Retina (tissue), 1 donor: Measurements from ENCODE around the gene DNPH1.

Experiments
- DNase-seq: peaks from one replicate; pipeline ENCODE4 v3.0.0-alpha.2; 2016

Gene DNPH1

DNA sequence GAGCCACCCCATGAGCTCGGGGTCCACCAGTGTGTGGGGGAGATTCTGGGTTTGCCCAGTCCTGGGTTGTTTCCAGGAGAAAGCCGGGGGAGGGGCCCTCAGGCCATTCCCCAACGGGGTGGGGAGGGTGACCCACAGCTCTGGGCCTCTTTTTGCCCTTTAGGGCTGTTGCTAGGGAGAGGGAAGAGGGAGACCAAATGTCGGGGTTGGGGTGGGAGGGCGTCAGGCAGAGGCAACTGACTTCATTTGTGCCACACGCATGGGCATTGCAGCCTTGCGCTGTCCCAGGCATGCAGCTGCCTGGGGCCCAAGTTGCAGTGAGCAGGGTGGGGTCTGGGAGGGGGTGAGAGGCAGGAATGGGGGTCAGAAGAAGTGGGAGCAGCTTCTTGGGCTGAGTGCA is 49.2 kb downstream of the DNPH1 start:
- DNase-seq = no peak

DNA sequence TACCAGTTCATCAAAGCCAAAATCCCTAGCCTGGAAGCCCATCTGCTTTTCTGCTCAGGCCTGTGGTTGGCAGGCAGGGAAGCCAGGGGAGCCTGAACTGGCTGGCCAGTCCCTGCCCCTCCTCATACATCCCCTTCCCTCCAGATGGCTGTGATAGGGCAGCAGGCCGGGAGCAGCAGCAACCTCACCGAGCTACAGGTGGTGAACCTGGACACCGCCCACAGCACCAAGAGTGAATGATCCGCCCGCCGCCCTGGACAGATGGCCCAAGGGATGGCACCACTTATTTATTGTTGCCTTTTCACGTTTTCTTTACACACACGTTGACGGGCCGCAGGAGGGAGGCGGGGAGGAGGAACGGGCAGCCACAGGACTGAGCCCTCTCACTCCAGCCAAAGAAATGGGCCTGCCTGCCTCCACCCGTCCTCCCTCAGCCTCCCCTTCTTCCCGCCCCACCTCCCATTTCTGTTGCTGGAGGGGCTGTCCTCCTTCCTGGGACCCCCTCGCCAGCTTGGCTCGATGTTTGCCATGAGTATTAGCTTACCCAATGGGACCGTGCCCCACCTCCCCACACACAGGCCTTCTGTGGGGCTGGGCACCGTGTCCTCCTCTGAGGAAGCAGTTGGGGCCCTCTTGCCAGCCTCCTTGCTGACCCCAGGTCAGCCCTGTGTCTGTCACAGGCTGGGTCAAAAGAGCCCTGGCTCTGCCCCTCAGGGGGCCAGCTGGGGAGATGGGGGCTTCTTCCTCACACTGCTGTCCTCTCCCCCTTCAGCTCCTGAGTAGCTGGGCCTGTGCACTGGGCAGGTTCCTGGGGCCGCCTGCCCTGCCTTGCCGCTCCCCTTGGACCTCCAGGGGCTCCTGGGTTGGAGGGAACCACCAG is 50.1 kb downstream of the DNPH1 start:
- no peak for DNase-seq

DNA sequence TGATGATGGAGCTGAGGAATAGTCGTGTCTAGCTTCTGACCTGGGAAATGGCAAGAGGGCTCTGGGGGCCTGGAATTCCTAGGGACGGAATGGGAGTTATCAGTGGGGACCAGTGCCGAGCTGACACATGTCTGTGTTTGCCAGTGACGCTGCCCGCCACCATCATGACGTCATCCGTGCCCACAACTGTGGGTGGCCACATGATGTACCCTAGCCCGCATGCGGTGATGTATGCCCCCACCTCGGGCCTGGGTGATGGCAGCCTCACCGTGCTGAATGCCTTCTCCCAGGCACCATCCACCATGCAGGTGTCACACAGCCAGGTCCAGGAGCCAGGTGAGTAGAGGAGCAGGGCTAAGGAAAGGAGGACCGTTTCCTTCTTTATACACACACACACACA is 51.1 kb downstream of the DNPH1 start:
- DNase-seq = no peak

DNA sequence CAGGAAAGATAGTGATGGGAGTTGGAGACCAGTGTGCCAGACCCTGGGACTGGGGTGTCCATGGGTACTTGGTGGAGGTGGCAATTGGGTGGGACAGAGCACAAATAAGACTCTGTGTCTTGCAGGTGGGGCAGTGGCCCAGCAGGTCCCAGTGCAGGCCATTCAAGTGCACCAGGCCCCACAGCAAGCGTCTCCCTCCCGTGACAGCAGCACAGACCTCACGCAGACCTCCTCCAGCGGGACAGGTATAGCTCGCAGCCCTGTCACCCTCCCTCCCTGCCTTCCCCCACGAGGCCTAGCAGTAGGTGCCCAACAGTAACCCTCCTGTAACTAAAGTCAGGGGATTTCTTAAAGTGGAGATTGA is 52.9 kb downstream of the DNPH1 start:
- no peak for DNase-seq

DNA sequence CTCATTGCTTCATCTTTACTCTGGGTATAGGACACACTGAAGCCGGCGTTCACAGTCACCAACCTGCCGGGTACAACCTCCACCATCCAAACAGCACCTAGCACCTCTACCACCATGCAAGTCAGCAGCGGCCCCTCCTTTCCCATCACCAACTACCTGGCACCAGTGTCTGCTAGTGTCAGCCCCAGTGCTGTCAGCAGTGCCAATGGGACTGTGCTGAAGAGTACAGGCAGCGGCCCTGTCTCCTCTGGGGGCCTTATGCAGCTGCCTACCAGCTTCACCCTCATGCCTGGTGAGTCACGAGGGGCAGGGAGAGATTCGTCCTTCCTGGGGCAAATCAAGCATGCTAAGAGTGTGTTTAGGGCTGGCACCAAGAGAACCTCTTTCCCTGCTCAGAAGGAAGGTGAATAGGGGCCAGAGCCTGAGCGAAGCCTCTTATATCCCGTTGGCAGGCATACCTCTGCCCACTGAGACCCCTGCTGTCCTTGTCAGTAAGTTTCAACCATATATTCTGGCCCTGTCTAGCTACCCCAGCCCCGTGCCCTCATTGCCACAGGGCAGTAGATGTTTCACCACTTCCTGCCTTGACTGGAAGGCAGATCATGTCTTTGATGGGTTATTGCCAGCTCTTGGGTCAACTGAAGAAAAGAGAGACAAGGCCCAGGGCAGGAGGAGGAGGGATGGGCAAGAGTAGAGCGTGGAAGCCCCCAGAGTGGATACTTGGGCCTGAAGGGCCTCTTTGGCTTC is 53.4 kb downstream of the DNPH1 start:
- DNase-seq = no peak
